ENCODE data around the gene TOP1. TPM values are rescaled to one million over a fixed set of nuclear protein-coding genes. Genes with fewer than 3 reads are reported as not detected.
"Not testable (repeated sequence)": the region's sequence is repeated elsewhere in the genome, so short reads cannot be mapped to it uniquely, and the experiment has no call there.

Gene TOP1
- total RNA-seq, 8 experiments from 2014 or later = 20.6 to 99.6 (median 34.0) TPM

DNA sequence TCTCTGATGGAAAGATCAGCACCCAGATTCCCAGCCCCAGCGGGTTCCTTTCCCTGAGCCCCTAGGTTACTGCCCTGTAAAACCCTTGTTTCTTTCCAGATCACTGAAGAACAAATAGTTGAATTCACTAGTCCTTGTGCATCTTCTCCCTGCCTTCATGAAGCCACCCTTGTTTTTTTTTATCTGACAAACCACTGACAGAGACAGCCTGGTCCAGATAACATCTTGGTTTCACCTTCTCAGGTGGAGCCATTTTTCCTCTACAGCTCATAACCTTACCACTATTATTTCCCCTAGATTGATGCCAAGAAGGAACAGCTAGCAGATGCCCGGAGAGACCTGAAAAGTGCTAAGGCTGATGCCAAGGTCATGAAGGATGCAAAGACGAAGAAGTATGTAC is 92.8 kb downstream of the TOP1 start:
- H3K4me1 ChIP-seq (replicated peaks in 1 of 2) = no peaks in the 10 kb centered on the region
- in situ Hi-C loops (cut with MboI; ENCODE audit: low pct_unique_long_range_greater_than_20kb in 2 of 9, low sequenced_read_pairs in 9 of 9, unreplicated experiment in 9 of 9) = no loop called here
- ATAC-seq (replicated peaks in 6 of 8) = no peak
- WGBS, 10 experiments = 83 to 100% (median 97%) methylated on average over 1 to 3 of the region's 3 CpGs; no CpG with 5 or more reads in 4 of the 10 experiments
- no peak overlapping the region for H3K27ac ChIP-seq
- H3K4me3 ChIP-seq = no peak overlapping the region

DNA sequence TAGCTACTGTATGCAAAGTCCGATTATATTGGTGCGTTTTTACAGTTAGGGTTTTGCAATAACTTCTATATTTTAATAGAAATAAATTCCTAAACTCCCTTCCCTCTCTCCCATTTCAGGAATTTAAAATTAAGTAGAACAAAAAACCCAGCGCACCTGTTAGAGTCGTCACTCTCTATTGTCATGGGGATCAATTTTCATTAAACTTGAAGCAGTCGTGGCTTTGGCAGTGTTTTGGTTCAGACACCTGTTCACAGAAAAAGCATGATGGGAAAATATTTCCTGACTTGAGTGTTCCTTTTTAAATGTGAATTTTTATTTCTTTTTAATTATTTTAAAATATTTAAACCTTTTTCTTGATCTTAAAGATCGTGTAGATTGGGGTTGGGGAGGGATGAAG is 95.0 kb downstream of the TOP1 start:
- Histone ChIP-seq H3K4me3 (no peak overlapping the region), H3K4me1 (replicated peaks in 1 of 2) (no peaks in the 10 kb centered on the region), H3K27ac (no peak overlapping the region)
- in situ Hi-C loops (cut with MboI; ENCODE audit: low pct_unique_long_range_greater_than_20kb in 2 of 9, low sequenced_read_pairs in 9 of 9, unreplicated experiment in 9 of 9) = no loop called here
- no peak for ATAC-seq (replicated peaks in 6 of 8)
- 80 to 100% (median 95%) methylated on average over 1 to 6 of the region's 6 CpGs; no CpG with 5 or more reads in 1 of the 10 experiments for WGBS, 10 experiments

GRCh38 chr20:41124451-41125094 is 96.0 kb downstream of the TOP1 start:
- ATAC-seq (replicated peaks in 6 of 8) = no peak
- in situ Hi-C loops (cut with MboI; ENCODE audit: low pct_unique_long_range_greater_than_20kb in 2 of 9, low sequenced_read_pairs in 9 of 9, unreplicated experiment in 9 of 9) = no loop called here
- 60 to 100% (median 90%) methylated on average over 1 to 3 of the region's 3 CpGs; no CpG with 5 or more reads in 2 of the 10 experiments for WGBS, 10 experiments
- Histone ChIP-seq H3K4me3 (no peak overlapping the region), H3K27ac (no peak overlapping the region), H3K4me1 (replicated peaks in 1 of 2) (no peaks in the 10 kb centered on the region)

DNA sequence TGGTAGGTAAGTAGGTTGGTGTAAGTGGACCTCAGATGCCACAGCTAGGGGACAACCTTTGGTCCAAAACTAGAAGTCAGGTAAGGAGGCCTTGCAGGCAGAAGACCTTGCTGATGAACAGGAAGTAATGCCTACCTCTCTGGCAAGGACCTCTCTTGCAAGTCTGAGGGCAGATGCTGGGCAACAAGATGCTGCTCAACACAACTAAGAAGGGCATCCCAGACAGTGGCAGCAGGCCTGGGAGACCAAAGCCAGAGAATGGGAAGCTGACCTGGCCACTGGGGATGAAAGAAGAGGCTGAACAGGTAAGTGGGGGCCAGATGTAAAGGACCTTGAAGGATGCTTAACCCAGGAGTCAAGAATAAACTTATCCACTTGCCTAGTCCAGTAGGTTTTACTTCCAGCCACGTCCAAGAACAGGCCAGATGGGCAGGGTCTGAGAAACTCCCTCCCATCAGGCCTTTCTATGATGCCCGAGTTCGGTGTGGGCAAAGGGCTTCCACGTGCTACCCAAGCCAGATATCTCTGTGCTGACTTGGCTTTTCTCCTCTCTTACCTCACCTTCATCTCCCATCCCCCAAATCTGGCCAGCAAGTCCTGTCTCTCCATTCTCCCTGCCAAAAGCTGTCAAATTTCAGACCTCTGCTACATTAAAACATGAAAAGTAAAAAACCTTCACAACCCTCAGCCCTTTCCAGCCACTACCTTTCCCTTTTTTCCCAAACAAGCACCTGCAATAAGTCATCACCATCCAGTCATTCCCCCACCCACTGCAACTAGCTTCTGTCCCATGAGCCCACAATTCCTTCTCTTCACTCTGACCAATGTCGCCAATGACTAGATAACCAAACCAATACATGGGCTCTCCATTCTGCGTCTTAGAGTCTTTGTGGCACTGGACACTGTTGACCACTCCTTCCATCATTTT is 97.2 kb downstream of the TOP1 start:
- no peaks in the 10 kb centered on the region for H3K4me1 ChIP-seq (replicated peaks in 1 of 2)
- H3K4me3 ChIP-seq = no peak overlapping the region
- no peak for ATAC-seq (replicated peaks in 6 of 8)
- in situ Hi-C loops (cut with MboI; ENCODE audit: low pct_unique_long_range_greater_than_20kb in 2 of 9, low sequenced_read_pairs in 9 of 9, unreplicated experiment in 9 of 9) = no loop called here
- 72 to 100% (median 93%) methylated on average over 2 to 6 of the region's 6 CpGs; no CpG with 5 or more reads in 1 of the 10 experiments for WGBS, 10 experiments
- no peak overlapping the region for H3K27ac ChIP-seq

- WGBS, 10 experiments = 86 to 100% (median 93%) methylated on average over 1 to 3 of the region's 3 CpGs; no CpG with 5 or more reads in 3 of the 10 experiments
- in situ Hi-C loops (cut with MboI; ENCODE audit: low pct_unique_long_range_greater_than_20kb in 2 of 9, low sequenced_read_pairs in 9 of 9, unreplicated experiment in 9 of 9) = no loop called here
- Histone ChIP-seq H3K27ac (no peak overlapping the region), H3K4me1 (replicated peaks in 1 of 2) (no peaks in the 10 kb centered on the region), H3K4me3 (no peak overlapping the region)
- no peak for ATAC-seq (replicated peaks in 6 of 8)
These were observed 98.1 kb downstream of the TOP1 start for GRCh38 chr20:41126719-41127118.

- H3K27ac ChIP-seq; H3K4me1 ChIP-seq (replicated peaks in 1 of 2); H3K4me3 ChIP-seq; ATAC-seq (replicated peaks in 6 of 8); in situ Hi-C loops (cut with MboI; ENCODE audit: low pct_unique_long_range_greater_than_20kb in 2 of 9, low sequenced_read_pairs in 9 of 9, unreplicated experiment in 9 of 9): not testable (repeated sequence)
- no CpG with 5 or more reads among the region's 3 CpGs for WGBS, 10 experiments
These were observed 99.7 kb downstream of the TOP1 start for GRCh38 chr20:41128317-41128716.

DNA sequence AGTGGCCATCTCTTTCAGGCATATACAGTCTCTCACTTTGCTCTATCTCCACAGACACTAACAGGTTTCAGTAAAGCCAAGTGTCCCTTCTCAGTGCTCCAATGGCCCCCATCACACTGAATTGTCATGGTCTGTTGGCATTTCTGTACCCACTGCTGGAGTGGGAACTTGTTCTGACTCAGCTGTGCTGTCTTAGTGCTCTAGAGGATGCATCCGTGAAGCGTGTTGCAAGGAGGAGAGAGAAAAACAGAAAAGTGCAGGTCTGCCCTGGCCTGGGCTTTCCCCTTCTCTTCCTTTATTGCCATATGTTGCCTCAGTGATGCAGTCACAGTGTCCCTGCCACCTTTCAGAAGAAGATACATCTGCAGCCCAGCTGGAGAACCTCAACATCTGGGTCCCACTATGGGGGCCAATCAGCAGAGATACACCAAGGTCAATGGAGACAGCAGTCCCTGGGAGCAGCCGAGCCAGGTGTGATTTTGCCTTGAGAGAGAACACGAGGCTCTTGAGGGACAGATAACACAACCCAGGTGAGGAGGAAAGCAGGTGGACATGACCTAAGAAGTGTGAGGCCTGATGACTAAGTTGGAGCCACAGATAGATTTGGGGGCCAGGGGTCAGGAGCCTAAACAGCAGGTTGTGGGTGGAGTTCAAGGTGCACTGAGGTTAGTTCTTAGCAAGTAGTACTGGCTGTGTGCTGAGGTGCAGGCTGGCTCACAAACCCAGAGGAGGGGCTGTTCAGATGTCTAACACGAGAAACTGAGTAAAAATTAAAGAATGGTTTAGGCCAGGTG is 103.2 kb downstream of the TOP1 start:
- WGBS, 10 experiments = 50 to 100% (median 80%) methylated on average over 1 to 3 of the region's 5 CpGs; no CpG with 5 or more reads in 3 of the 10 experiments
- H3K27ac ChIP-seq = no peak overlapping the region
- in situ Hi-C loops (cut with MboI; ENCODE audit: low pct_unique_long_range_greater_than_20kb in 2 of 9, low sequenced_read_pairs in 9 of 9, unreplicated experiment in 9 of 9) = no loop called here
- H3K4me3 ChIP-seq = no peak overlapping the region
- no peak for ATAC-seq (replicated peaks in 6 of 8)
- H3K4me1 ChIP-seq (replicated peaks in 1 of 2) = peaks cover 7 to 9% of the 10 kb centered on the region in 2 donors

- H3K27ac ChIP-seq; ATAC-seq (replicated peaks in 6 of 8); H3K4me1 ChIP-seq (replicated peaks in 1 of 2); in situ Hi-C loops (cut with MboI; ENCODE audit: low pct_unique_long_range_greater_than_20kb in 2 of 9, low sequenced_read_pairs in 9 of 9, unreplicated experiment in 9 of 9); H3K4me3 ChIP-seq: not testable (repeated sequence)
- 50 to 95% (median 66%) methylated on average over 1 to 7 of the region's 9 CpGs; no CpG with 5 or more reads in 3 of the 10 experiments for WGBS, 10 experiments
These were observed 103.8 kb downstream of the TOP1 start for GRCh38 chr20:41132388-41132775.

GRCh38 chr20:41133709-41134361 is 105.2 kb downstream of the TOP1 start:
- in situ Hi-C loops (cut with MboI; ENCODE audit: low pct_unique_long_range_greater_than_20kb in 2 of 9, low sequenced_read_pairs in 9 of 9, unreplicated experiment in 9 of 9) = no loop called here
- Histone ChIP-seq H3K4me3 (no peak overlapping the region), H3K4me1 (replicated peaks in 1 of 2) (peaks cover 7 to 9% of the 10 kb centered on the region in 2 donors), H3K27ac (no peak overlapping the region)
- ATAC-seq (replicated peaks in 6 of 8) = peak in 2 of 8 experiments; percentile 17 to 19
- 60 to 86% (median 60%) methylated on average over 1 to 2 of the region's 7 CpGs; no CpG with 5 or more reads in 7 of the 10 experiments for WGBS, 10 experiments

DNA sequence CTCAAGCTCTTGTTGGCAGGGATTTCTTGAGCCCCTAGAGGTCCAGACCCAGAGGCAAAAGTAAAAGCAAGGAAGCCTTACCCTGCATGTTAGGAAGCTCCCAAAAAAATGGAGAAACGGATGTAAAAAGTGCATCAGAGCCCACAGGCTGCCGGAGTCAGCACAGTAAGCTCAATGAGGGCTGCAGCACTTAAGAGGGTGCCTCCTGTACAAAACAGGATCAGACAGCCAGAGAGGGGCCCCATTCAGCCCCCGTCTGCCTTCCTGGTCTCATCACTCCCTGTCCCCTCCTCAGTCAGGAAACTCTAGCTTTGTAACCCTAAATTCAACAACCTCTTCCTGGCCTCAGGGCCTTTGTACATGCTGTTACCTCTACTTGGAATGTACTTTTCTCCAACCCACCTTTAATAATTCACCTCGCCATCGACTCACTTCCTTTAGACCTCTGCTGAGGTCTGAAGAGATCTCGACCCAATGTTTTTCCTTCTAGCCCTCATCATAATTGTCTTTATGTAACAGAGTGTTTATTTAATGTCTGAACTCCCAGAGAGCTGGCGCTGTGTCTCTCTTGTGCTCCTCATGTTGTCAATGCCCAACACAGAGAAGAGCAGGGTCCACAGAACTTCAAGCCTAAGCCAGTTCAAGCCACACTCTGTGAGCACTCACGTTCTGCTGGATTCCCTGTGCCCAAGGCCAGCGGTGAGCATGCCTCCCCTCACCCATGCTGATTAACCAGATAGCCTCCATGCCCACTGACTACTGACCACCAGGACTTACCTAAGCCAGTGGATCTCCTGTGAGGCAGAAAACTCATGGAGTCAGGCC is 106.0 kb downstream of the TOP1 start:
- H3K4me1 ChIP-seq (replicated peaks in 1 of 2) = peaks cover 12 to 13% of the 10 kb centered on the region in 2 donors
- in situ Hi-C loops (cut with MboI; ENCODE audit: low pct_unique_long_range_greater_than_20kb in 2 of 9, low sequenced_read_pairs in 9 of 9, unreplicated experiment in 9 of 9) = no loop called here
- WGBS, 10 experiments = 84 to 100% (median 92%) methylated on average over 1 to 7 of the region's 9 CpGs; no CpG with 5 or more reads in 2 of the 10 experiments
- no peak overlapping the region for H3K4me3 ChIP-seq
- H3K27ac ChIP-seq = no peak overlapping the region
- no peak for ATAC-seq (replicated peaks in 6 of 8)

DNA sequence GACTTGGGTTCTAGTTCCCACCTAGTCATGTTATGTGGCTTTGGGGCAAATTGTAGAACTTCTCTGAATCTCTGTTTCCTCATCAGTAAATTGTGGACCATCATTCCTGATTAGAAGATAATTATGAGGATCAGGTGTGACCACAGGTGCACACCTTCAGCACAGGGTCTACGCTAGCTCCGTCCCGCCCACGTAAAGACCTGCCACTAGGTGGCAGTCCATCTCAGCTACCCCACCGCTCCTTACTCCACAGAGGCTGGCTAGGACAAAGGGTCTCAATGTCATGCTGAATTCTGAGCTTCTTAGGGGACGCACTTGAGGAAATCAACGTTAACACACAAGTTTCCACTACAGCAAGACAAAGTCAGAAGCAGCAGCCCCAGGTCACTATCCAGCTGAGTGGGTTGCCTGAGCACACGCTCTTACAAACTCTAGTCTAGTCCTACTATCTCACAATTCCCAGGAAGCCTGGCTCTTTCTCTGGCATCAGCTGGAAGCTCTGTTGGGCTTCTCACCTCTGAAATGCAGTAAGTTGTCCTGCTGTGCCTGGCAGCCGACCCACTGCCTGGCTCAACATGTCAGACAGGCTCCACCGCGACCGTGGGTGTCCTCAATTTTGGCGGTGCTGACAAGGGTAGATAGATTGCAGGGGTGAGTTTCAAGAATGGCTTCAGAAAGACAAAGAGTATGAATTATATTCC is 106.7 kb downstream of the TOP1 start:
- 46 to 96% (median 73%) methylated on average over 5 to 13 of the region's 13 CpGs; no CpG with 5 or more reads in 5 of the 10 experiments for WGBS, 10 experiments
- no peak for ATAC-seq (replicated peaks in 6 of 8)
- Histone ChIP-seq H3K27ac (no peak overlapping the region), H3K4me1 (replicated peaks in 1 of 2) (peaks cover 19 to 20% of the 10 kb centered on the region in 2 donors), H3K4me3 (no peak overlapping the region)
- in situ Hi-C loops (cut with MboI; ENCODE audit: low pct_unique_long_range_greater_than_20kb in 2 of 9, low sequenced_read_pairs in 9 of 9, unreplicated experiment in 9 of 9) = no loop called here
